Loucy (cell line): ENCODE results near the gene C17orf67.

Source experiments
- EZH2phosphoT487 ChIP-seq: fragments of 200-600 bp; IDR thresholded peaks from 2 replicates; pipeline ENCODE4 v1.6.1; 2018; ENCODE audit warnings: antibody characterized with exemption, mild to moderate bottlenecking, moderate library complexity, borderline replicate concordance
- TF ChIP-seq, protein P1 (sequence below): fragments of 200-600 bp; sonication (generic); conservative IDR thresholded peaks from 2 replicates; pipeline ENCODE4 v1.5.1; 2014; ENCODE audit warnings: mild to moderate bottlenecking, antibody characterized with exemption, low read length

- TF ChIP-seq EZH2phosphoT487: no peak
- TF ChIP-seq, protein P1, sequence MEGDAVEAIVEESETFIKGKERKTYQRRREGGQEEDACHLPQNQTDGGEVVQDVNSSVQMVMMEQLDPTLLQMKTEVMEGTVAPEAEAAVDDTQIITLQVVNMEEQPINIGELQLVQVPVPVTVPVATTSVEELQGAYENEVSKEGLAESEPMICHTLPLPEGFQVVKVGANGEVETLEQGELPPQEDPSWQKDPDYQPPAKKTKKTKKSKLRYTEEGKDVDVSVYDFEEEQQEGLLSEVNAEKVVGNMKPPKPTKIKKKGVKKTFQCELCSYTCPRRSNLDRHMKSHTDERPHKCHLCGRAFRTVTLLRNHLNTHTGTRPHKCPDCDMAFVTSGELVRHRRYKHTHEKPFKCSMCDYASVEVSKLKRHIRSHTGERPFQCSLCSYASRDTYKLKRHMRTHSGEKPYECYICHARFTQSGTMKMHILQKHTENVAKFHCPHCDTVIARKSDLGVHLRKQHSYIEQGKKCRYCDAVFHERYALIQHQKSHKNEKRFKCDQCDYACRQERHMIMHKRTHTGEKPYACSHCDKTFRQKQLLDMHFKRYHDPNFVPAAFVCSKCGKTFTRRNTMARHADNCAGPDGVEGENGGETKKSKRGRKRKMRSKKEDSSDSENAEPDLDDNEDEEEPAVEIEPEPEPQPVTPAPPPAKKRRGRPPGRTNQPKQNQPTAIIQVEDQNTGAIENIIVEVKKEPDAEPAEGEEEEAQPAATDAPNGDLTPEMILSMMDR: no peak
These were observed 51.4 kb downstream of the C17orf67 start for GRCh38 chr17:56782338-56782737.
